OCI-LY7 (cell line): Measurements from ENCODE around the gene CRIP1. TPM values are rescaled to one million over a fixed set of nuclear protein-coding genes. Genes with fewer than 3 reads are reported as not detected.

Experiments used
- BruUV-seq: library from RNA; stranded (reverse); fragments of 400-500 nt; replicated peaks from 2 replicates; lab custom pipeline; 2021; lab: Mats Ljungman, UMichigan
- CTCF ChIA-PET: fragments of 300-600 bp; sonication (Branson Sonifier 250); formaldehyde crosslinking; loops from one replicate; lab custom pipeline; 2022; ENCODE audit warnings: antibody characterized with exemption; ENCODE audit not compliant: unreplicated experiment; lab: Charles Lee
- POLR2A ChIA-PET: fragments of 300-600 bp; sonication (Branson Sonifier 250); formaldehyde crosslinking; loops from one replicate; lab custom pipeline; 2022; ENCODE audit warnings: antibody characterized with exemption; lab: Charles Lee
- DNase-seq: peaks from one replicate; pipeline ENCODE4 v3.0.0-alpha.2; 2015; ENCODE audit warnings: low spot score
- H2AFZ ChIP-seq: fragments of 200-600 bp; sonication (generic), shearing (Covaris generic); 2 replicates; pipeline ENCODE4 v1.6.1; 2014; ENCODE audit warnings: mild to moderate bottlenecking, antibody characterized with exemption, low read length, moderate library complexity
- H3K27ac ChIP-seq: fragments of 200-600 bp; sonication (generic); 2 replicates; pipeline ENCODE4 v1.5.1; 2014; ENCODE audit warnings: mixed run types, low read depth, mild to moderate bottlenecking, moderate library complexity, low read length, inconsistent platforms; ENCODE audit not compliant: poor library complexity, severe bottlenecking
- H3K36me3 ChIP-seq: fragments of 200-600 bp; sonication (generic); 2 replicates; pipeline ENCODE4 v1.6.1; 2014; ENCODE audit warnings: mild to moderate bottlenecking, antibody characterized with exemption, low read length, moderate library complexity, mixed read lengths; ENCODE audit not compliant: insufficient read depth
- H3K4me1 ChIP-seq: fragments of 200-600 bp; sonication (generic); 2 replicates; pipeline ENCODE4 v1.5.1; 2014; ENCODE audit warnings: mild to moderate bottlenecking, low read length; ENCODE audit not compliant: insufficient read depth, poor library complexity, severe bottlenecking
- H3K4me2 ChIP-seq: fragments of 200-600 bp; sonication (generic); 2 replicates; pipeline ENCODE4 v1.6.1; 2014; ENCODE audit warnings: mild to moderate bottlenecking, low read length
- H3K4me3 ChIP-seq: fragments of 200-600 bp; sonication (generic); 2 replicates; pipeline ENCODE4 v1.5.1; 2014; ENCODE audit warnings: mild to moderate bottlenecking, low read depth, low read length; ENCODE audit not compliant: poor library complexity, severe bottlenecking
- H3K79me2 ChIP-seq: fragments of 200-600 bp; sonication (generic); 2 replicates; pipeline ENCODE4 v1.6.1; 2016; ENCODE audit warnings: low read depth, mild to moderate bottlenecking, low read length, moderate library complexity, mixed read lengths; ENCODE audit not compliant: insufficient read depth
- H3K9me2 ChIP-seq: fragments of 200-600 bp; sonication (generic); 2 replicates; pipeline ENCODE4 v1.6.1; 2016; ENCODE audit warnings: mild to moderate bottlenecking, low read length, mixed read lengths; ENCODE audit not compliant: insufficient read depth
- H3K9me3 ChIP-seq: fragments of 200-600 bp; sonication (generic); 2 replicates; pipeline ENCODE4 v1.6.1; 2014; ENCODE audit warnings: mild to moderate bottlenecking, mixed run types, low read length, mixed read lengths
- H4K20me1 ChIP-seq: fragments of 200-600 bp; sonication (generic); 2 replicates; pipeline ENCODE4 v1.6.1; 2014; ENCODE audit warnings: mild to moderate bottlenecking, antibody characterized with exemption, low read length, moderate library complexity, mixed read lengths; ENCODE audit not compliant: insufficient read depth
- EZH2phosphoT487 ChIP-seq: fragments of 200-600 bp; sonication (generic); IDR thresholded peaks from 2 replicates; pipeline ENCODE4 v1.6.1; 2018; ENCODE audit warnings: low read depth, borderline replicate concordance, mild to moderate bottlenecking, mixed run types, antibody characterized with exemption, low read length, moderate library complexity, mixed read lengths
- intact Hi-C: fragments of 100-400 bp; cut with micrococcal nuclease; formaldehyde crosslinking; loops from one replicate; pipeline ENCODE4 v1.10.0; 2022; ENCODE audit not compliant: unreplicated experiment
- total RNA-seq, 2 experiments: library from RNA; depleted of rRNA in 1 of 2; stranded (reverse); fragments of >200 nt in 1 of 2; shearing (Covaris generic) in 1 of 2; gene quantifications; 2 replicates each; pipeline ENCODE4 v1.2.3, GENCODE V29; 2014 to 2022
- TF ChIP-seq, protein P1 (sequence below): fragments of 200-600 bp; sonication (generic); conservative IDR thresholded peaks from 2 replicates; pipeline ENCODE4 v1.5.1; 2014; ENCODE audit warnings: mild to moderate bottlenecking, antibody characterized with exemption, low read length, moderate library complexity, mixed read lengths

The CRIP1 gene
- total RNA-seq, 2 experiments from 2014 or later: 4.6 TPM; not detected in 1

DNA sequence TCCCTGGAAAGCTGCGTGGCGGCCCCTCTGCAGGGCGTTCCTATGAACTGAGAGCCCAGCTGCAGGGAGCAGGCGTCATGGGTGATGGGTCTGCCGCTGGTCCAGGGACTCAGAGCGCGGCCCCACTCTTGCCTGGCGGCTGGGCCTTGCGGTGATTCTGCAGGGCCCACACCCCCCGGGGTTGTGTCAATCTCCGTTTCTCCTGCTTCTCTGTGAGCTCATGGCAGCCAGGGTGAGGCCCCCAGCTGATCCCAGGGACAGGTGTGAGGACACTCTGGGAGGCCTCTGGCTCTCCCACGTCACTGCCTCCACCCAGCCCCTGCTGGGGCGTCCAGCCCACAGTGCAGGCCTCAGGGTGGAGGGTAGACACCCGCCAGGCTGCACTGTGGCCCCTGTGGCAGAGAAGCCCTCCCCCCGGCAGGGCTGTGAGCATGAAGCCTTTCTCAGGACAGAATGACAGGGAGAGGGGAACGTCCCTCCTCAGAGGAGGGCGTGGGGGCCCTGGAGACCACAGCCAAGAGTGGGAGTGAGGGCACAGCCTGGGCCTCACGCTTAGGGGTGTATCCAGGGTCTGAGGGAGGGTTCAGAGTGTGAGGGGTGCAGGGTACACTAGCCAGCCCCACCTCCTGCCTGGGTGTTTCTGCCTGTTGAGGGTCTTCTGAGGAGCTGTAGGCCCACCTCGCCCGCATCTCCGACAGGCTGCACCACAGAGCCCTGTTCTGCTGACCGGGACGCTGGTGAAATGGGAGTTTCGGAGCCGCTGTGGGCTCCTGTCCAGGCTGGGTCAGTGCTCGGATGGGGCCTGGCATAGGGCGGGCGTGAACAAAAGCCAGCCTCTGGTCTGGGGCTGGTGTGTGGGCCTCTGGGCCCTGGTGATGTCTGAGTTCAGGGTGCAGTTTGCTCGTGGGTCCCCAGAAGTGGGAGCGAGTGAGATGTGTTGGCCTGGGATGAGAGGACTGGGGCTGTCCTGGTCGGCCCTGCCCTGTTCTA lies 38.7 kb upstream of the CRIP1 start:
- Histone ChIP-seq H3K27ac (no peak overlapping the region), H3K36me3 (peaks cover 43% of the 10 kb centered on the region), H3K9me3 (no peaks in the 10 kb centered on the region), H4K20me1 (no peaks in the 10 kb centered on the region), H3K4me3 (no peak overlapping the region), H3K4me2 (no peak overlapping the region), H3K79me2 (no peaks in the 10 kb centered on the region), H2AFZ (no peak overlapping the region), H3K9me2 (no peaks in the 10 kb centered on the region), H3K4me1 (no peaks in the 10 kb centered on the region)
- no peak for TF ChIP-seq EZH2phosphoT487
- TF ChIP-seq, protein P1, sequence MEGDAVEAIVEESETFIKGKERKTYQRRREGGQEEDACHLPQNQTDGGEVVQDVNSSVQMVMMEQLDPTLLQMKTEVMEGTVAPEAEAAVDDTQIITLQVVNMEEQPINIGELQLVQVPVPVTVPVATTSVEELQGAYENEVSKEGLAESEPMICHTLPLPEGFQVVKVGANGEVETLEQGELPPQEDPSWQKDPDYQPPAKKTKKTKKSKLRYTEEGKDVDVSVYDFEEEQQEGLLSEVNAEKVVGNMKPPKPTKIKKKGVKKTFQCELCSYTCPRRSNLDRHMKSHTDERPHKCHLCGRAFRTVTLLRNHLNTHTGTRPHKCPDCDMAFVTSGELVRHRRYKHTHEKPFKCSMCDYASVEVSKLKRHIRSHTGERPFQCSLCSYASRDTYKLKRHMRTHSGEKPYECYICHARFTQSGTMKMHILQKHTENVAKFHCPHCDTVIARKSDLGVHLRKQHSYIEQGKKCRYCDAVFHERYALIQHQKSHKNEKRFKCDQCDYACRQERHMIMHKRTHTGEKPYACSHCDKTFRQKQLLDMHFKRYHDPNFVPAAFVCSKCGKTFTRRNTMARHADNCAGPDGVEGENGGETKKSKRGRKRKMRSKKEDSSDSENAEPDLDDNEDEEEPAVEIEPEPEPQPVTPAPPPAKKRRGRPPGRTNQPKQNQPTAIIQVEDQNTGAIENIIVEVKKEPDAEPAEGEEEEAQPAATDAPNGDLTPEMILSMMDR: no peak
- DNase-seq: no peak
- POLR2A ChIA-PET: interaction anchor here (0.5 kb wide), 1 partner anchor 78 kb away, joined by 3 read pairs; no protein-coding TSS in a partner anchor
- no TSS peak for BruUV-seq
- intact Hi-C loops: no loop called here
- CTCF ChIA-PET: no interaction called here

DNA sequence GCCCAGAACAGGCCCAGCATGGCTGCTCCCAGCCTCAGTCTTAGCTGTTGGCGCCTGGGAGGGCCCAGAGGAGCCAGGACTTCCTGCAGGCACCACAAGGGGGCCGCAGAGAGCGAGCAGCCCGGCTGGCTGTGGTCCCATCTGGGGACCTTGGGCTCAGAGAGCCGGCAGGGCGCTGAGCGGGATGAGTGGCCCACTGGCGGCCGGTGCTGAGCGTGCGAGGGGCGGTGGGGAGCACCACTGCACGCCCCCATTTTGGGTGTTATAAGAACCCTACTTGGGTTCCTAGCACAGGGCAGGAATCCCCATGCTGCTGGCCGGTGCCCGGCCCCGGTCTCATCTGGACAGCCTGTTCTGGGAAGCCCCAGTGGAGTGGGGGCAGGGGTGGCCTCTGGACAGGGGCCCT lies 38.0 kb upstream of the CRIP1 start:
- H3K79me2 ChIP-seq: no peaks in the 10 kb centered on the region
- no peaks in the 10 kb centered on the region for H3K9me3 ChIP-seq
- no peaks in the 10 kb centered on the region for H3K4me1 ChIP-seq
- H3K27ac ChIP-seq: no peak overlapping the region
- ChIA-PET CTCF (no interaction called here), POLR2A (no interaction called here)
- intact Hi-C loops: no loop called here
- no peak overlapping the region for H2AFZ ChIP-seq
- no peak overlapping the region for H3K4me2 ChIP-seq
- no TSS peak for BruUV-seq
- H3K36me3 ChIP-seq: peaks cover 43% of the 10 kb centered on the region
- TF ChIP-seq, protein P1: peak; percentile 81
- TF ChIP-seq EZH2phosphoT487: no peak
- H4K20me1 ChIP-seq: no peaks in the 10 kb centered on the region
- no peaks in the 10 kb centered on the region for H3K9me2 ChIP-seq
- no peak overlapping the region for H3K4me3 ChIP-seq
- DNase-seq: peak; percentile 62
